AG20443 (cell line): Measurements from ENCODE around the gene VSTM2L.

Experiments used
- DNase-seq: peaks from one replicate; pipeline ENCODE4 v3.0.0; 2012; ENCODE audit warnings: low spot score, mixed read lengths

The VSTM2L gene

DNA sequence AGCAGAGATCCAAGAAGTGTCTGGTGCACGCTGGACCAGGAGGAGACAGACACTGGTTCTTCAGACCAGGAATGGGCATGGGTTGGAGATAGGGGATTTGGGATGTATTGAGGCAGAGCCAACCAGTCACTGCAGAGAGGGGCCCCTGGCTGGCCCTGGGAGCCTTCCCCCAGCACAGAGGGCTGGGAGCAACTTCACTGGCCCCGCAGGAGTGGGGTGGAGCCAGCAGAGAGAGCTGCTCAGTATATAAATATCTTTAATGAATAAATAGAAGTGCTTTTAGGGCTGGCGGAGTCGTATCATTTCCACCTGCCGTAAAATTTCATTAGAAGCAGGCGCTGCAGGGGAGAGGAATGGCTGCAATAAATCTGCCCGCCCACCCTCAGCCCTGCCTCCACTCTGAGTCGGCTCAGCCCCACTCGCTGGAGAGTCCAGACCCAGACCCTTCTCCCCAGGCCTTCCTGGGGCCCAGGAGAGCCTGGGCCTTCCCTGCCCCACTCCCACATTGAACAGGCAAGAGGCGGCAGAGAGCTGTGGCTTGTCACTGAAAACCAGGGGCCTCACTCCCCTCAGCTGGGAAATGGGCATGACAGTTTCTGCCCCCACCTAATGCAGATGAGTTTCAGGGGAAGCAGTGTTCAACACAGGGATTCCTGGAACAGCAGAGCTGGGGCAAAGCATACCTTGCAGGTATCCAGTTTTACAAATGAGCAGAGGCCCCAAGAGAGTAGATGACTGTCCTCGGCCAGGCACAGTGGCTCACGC, 23.9 kb upstream of the VSTM2L start:
- DNase-seq = no peak

GRCh38 chr20:37879843-37880242, 23.1 kb upstream of the VSTM2L start:
- no peak for DNase-seq

DNA sequence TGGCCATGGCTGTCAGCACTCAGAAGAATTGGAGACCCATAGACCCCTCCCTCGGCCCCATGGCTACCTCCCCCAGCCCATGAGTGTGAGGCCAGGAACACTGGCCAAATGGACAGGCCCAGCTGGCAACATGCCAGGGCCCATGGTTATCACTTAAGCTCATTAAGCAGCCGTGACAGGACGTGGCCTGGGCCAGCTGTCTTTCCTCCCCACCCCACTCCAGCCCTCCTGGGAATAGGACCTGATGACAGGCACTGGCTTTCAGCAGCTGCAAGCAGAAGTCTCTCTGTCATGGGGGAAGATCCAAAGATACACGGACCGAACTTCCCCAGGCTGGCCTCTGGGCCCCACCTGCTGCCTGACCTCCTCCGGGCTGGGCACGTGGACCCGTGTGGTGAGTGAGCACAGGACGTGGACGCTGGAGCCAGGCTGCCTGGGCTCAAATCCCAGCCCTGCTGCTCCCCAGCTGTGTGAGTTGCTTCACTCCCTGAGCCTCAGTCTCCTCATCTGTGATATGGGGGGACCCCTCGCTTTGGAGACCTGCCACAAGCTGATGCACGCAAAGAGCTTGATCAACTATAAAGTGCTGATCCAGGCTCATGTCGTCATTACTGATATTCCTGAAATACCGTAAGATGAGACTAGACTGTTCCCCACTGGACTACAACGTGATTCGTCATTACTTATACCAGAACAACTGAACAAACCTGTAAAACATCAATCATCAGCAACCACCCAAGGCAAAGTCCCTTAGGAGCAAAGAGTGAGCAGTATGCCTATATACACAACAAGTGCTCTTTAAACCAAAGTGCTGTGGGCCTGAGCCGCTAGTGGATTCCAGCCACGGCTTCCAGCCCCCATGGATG, 22.0 kb upstream of the VSTM2L start:
- no peak for DNase-seq

GRCh38 chr20:37881601-37882343, 21.2 kb upstream of the VSTM2L start:
- DNase-seq = no peak

DNA sequence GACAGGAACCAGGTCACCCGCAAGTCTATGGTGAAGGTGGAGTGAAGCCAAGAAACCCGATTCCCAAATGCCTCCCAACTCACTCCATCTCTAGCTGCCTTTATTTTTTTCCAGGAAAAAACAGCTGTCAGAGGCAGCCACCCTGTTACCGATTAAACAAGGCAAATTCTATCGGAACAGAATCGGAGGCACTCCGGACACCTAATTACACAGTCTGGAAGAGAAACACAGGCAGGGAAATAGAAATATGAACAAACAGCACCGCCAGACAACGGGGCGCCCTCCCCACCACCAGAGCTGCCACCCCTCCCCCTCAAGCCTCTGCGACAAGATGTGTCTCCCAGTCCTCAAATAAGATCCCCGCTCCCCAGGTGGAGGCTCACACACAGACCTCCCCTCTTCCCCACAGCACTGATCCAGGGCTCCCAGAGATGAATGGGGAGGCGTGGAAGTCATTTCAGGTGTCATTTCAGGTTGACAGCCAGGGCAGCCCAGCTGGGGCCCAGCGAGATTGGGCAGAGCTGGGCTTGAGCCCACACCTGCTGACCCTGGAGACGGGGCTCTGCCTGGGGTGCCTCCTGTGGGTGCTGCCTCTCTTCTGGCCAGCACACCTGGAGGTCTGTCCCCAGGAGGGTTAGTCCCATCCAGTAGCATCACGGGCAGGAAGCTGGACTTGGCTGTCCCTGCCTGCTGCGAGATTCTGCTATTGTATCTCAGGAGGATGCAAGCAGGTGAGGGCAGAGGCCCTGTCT, 19.8 kb upstream of the VSTM2L start:
- no peak for DNase-seq

DNA sequence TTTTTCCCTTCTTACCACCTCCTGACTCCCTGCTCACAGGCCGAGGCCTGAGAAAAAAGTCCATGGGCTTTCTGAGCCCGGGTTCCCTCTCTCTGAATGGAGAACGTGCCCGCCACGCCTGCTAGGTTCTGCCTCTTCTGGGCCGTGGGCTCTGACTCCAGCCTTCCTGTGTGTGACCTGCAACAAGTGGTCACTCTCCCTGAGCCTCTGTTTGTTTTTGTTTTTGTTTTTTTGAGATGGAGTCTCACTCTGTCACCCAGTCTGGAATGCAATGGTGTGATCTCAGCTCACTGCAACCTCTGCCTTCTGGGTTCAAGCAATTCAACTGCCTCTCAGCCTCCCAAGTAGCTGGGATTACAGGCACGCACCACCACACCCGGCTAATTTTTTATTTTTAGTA, 17.9 kb upstream of the VSTM2L start:
- DNase-seq = no peak

- DNase-seq = no peak
Measured at GRCh38 chr20:37885593-37886503, 17.1 kb upstream of the VSTM2L start.

- DNase-seq = no peak
Measured at GRCh38 chr20:37886851-37887297, 16.1 kb upstream of the VSTM2L start.

DNA sequence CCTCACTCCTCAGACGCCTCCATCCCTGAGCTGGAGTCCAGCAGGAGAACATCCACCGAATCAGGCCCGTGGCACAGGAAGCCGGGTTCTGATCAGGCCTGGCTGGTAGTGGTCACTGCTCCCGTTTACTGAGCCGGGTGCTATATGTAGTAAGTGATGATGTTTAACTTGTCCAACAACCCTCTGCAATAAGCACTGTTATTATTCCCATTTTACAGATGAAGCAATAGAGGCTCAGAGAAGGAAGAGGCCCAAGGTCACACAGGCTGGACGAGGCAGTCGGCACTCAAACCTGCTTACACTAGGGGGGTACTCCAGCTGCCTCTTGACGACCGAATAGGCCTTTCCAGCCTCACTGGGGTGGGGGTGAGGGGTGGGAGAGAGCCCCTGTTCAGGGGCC, 14.3 kb upstream of the VSTM2L start:
- no peak for DNase-seq

DNA sequence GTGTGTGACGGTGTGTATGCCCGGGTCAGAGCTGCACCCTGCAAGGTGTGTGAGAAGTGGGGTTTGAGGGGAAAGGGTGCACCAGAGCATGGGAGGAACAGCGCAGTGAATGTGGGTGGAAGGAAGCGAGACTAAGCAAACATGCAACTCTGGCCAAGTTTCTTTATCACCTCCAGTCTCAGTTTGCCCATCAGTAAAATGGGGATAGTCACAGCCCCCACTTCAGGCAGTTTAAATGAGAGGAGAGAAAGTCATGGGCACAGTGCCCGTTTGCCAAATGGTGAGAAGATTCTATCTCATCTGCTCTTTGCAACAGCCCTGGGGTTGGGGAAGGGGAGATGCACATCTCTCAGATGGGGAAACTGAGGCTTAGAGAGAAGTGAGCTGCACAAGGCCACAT, 12.8 kb upstream of the VSTM2L start:
- DNase-seq = no peak

DNA sequence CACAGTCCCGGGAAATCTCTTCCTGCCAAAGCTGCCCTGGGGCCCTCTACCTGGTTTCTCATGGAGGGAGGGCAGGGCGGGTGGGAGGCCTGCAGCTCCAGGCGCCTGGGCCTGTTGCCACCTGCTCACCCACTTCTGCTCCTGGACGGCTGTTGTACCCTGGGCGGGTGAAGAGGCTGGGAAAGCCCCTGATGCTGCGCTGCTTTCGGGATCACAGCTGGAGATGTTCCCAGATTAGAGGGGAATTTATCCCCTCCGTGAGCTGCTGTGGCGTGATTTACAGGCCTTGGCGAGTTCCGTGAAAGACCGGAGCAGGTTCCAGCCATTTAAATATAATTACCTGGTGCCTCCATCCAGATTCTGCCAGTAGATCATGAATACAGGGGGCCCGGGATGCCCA, 12.3 kb upstream of the VSTM2L start:
- DNase-seq = no peak

- DNase-seq = no peak
Measured at GRCh38 chr20:37892001-37892400, 10.9 kb upstream of the VSTM2L start.

GRCh38 chr20:37893566-37894241, 9.2 kb upstream of the VSTM2L start:
- no peak for DNase-seq

DNA sequence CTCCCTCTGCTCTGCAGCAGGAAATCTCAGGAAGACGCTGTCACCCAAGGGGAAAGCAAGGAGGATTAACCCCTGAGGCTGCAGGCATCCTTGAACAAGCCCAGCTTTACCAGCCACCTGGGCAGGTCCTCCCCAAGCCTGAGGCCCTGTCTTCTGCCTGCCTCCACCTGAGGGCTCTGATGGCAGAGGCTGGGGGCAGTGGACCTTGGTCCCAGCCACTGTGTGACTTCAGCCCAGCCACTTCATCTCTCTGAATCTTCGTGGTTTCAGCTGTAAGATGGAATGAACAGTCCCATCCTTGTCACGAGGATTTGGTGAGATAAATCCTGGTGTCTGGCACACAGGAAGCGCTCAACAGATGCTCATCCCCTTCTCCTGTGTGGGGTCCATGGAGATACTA, 8.5 kb upstream of the VSTM2L start:
- no peak for DNase-seq

DNA sequence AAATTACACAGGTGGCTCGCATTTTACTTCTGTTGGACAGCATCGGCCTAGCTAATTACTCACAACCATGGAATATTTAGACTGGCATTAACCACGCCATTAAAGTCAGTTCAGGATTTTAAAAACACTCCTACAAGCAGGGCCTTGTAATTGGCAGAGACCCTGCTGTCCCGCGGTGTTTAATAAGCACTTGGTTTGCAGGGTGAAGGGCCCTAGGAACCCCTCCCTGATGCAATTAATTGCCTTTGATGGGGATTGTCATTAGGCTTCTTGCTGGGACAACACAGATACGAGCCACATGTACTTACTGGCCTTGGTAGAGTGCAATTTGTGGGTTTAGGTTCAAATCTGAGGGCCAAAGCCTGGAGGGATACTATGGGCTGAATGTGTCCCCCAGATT, 7.8 kb upstream of the VSTM2L start:
- no peak for DNase-seq

GRCh38 chr20:37896932-37897548, 5.9 kb upstream of the VSTM2L start:
- DNase-seq = no peak

GRCh38 chr20:37898233-37899104, 4.5 kb upstream of the VSTM2L start:
- no peak for DNase-seq

DNA sequence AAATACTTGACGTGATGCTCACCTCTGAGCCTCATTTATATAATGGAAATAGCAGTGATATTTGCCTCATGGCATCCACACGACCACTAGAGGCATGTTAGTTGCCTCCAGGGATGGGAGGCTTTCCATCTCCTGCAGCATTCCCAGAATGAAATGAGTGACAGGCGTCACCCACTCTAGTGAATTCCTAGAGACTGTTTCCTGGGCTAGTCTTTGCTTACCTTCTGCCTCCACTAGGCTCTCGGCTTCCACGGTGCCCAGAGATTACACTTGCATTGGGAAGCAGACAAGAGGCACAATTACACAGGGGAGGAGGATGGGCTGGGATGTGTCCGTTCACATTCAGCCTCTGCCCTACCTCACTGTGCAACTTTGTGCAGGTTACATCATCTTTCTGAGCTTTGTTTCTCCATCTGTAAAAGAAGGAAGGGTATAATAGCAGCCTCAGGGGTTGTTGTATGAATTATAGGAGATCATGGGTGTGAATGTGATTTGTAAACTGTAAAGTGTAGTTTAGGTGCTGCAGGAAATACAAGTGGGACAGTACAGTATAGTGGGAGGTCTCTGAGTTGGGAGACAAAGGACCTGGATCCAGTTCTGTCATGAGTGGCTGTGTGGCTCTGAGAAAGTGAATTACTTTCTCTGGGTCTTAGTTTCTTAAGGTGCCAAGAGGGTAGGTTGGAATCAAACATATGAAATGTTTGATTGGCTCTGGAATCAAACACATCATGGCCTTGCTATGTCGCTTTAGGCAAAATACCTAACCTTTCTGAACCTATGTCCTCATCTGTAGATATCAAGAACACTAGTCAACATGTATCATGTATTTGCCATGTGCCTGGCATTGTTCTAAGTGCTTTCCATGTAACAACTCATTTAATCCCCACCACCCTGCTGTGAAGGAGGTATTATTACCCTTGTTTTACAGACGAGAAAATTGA, 3.6 kb upstream of the VSTM2L start:
- DNase-seq = no peak
